PC-3 (cell line): ENCODE measurements around the gene FCN3.

ENCODE experiments used
- EZH2 ChIP-seq: fragments of 300-600 bp; sonication (generic); IDR thresholded peaks from one replicate; pipeline ENCODE4 v1.6.1; 2017; ENCODE audit warnings: antibody characterized with exemption, mild to moderate bottlenecking, low read length; ENCODE audit not compliant: unreplicated experiment
- EZH2phosphoT487 ChIP-seq: fragments of 300-600 bp; sonication (generic); IDR thresholded peaks from 2 replicates; pipeline ENCODE4 v1.6.1; 2018; ENCODE audit warnings: mild to moderate bottlenecking, antibody characterized with exemption, low read length, borderline replicate concordance
- TF ChIP-seq, protein P1 (sequence below): fragments of 300-600 bp; sonication (generic); conservative IDR thresholded peaks from 2 replicates; pipeline ENCODE4 v1.5.1; 2017; ENCODE audit warnings: antibody characterized with exemption, low read depth, mild to moderate bottlenecking, low read length

DNA sequence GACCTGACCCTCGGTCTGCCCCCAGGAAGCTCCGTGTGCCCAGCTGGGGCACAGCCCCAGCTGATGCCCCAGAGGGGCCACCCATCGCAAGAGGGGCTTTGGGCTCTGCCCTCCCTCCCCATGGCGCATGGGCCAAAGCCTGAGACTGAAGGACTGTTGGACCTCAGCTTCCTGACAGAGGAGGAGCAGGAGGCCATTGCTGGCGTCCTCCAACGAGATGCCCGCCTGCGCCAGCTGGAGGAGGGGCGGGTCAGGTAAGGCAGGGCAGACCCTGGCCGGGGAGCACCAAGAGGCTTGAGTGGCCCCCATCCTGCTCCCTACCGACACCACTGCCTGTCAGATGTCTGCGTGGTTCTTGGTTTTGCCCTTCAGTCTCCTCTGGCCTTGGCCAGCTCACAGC lies 29.4 kb downstream of the FCN3 start:
- TF ChIP-seq, protein P1, sequence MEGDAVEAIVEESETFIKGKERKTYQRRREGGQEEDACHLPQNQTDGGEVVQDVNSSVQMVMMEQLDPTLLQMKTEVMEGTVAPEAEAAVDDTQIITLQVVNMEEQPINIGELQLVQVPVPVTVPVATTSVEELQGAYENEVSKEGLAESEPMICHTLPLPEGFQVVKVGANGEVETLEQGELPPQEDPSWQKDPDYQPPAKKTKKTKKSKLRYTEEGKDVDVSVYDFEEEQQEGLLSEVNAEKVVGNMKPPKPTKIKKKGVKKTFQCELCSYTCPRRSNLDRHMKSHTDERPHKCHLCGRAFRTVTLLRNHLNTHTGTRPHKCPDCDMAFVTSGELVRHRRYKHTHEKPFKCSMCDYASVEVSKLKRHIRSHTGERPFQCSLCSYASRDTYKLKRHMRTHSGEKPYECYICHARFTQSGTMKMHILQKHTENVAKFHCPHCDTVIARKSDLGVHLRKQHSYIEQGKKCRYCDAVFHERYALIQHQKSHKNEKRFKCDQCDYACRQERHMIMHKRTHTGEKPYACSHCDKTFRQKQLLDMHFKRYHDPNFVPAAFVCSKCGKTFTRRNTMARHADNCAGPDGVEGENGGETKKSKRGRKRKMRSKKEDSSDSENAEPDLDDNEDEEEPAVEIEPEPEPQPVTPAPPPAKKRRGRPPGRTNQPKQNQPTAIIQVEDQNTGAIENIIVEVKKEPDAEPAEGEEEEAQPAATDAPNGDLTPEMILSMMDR = no peak
- TF ChIP-seq EZH2 = no peak
- no peak for TF ChIP-seq EZH2phosphoT487
